Smooth muscle cell (in vitro differentiated cells): ENCODE measurements around the gene SMIM21. TPM values are rescaled to one million over a fixed set of nuclear protein-coding genes. Genes with fewer than 3 reads are reported as not detected.

Source experiments
- DNase-seq: peaks from one replicate; lab custom pipeline; 2025; ENCODE audit not compliant: unreplicated experiment; lab: John Stamatoyannopoulos, UW
- H2AFZ ChIP-seq: fragments of 200-600 bp; sonication (generic); 2 replicates; pipeline ENCODE4 v1.6.0; 2016; ENCODE audit warnings: antibody characterized with exemption, low read depth, mild to moderate bottlenecking
- H3F3A ChIP-seq: fragments of 200-600 bp; sonication (generic); 2 replicates; pipeline ENCODE4 v1.6.0; 2017; ENCODE audit warnings: antibody characterized with exemption, low read depth
- H3K27ac ChIP-seq: fragments of 200-600 bp; sonication (generic); 2 replicates; pipeline ENCODE4 v1.5.1; 2016; ENCODE audit warnings: low read depth, mild to moderate bottlenecking
- H3K27me3 ChIP-seq: fragments of 200-600 bp; sonication (generic); 2 replicates; pipeline ENCODE4 v1.6.1; 2016; ENCODE audit warnings: low read depth, mild to moderate bottlenecking
- H3K36me3 ChIP-seq: fragments of 200-600 bp; sonication (generic); 2 replicates; pipeline ENCODE4 v1.5.1; 2016; ENCODE audit warnings: low read depth
- H3K4me1 ChIP-seq: fragments of 200-600 bp; sonication (generic); 2 replicates; pipeline ENCODE4 v1.5.1; 2016; ENCODE audit warnings: low read depth
- H3K4me2 ChIP-seq: fragments of 200-600 bp; sonication (generic); 2 replicates; pipeline ENCODE4 v1.6.0; 2016; ENCODE audit warnings: mild to moderate bottlenecking
- H3K4me3 ChIP-seq: fragments of 200-600 bp; sonication (generic); 2 replicates; pipeline ENCODE4 v1.5.1; 2016; ENCODE audit warnings: mild to moderate bottlenecking
- H3K79me2 ChIP-seq: fragments of 200-600 bp; sonication (generic); 2 replicates; pipeline ENCODE4 v1.6.0; 2016; ENCODE audit warnings: low read depth, mild to moderate bottlenecking
- H3K9ac ChIP-seq: fragments of 200-600 bp; sonication (generic); 2 replicates; pipeline ENCODE4 v1.6.0; 2016; ENCODE audit warnings: low read depth
- H3K9me3 ChIP-seq: fragments of 200-600 bp; sonication (generic); replicated peaks from 2 replicates; pipeline ENCODE4 v1.5.1; 2016; ENCODE audit warnings: low read depth
- H4K20me1 ChIP-seq: fragments of 200-600 bp; sonication (generic); 2 replicates; pipeline ENCODE4 v1.6.0; 2016; ENCODE audit warnings: low read depth
- CTCF ChIP-seq: fragments of 200-600 bp; sonication (generic); IDR thresholded peaks from 2 replicates; pipeline ENCODE4 v1.5.1; 2017; ENCODE audit warnings: borderline replicate concordance, mild to moderate bottlenecking, antibody characterized with exemption; ENCODE audit not compliant: insufficient read depth, poor library complexity, severe bottlenecking
- WGBS: methylation state at CpG from one replicate; pipeline ENCODE4 v1.1.7; 2016; ENCODE audit warnings: low lambda C conversion rate; 5-methylcytosine and 5-hydroxymethylcytosine counted together
- polyA plus RNA-seq: library from polyadenylated mRNA; unstranded; fragments of >200 nt; fragmentation: Nextera tagmentation; extraction: Ambion mirVana; gene quantifications from 2 replicates; pipeline ENCODE4 v1.2.1, GENCODE V29; 2016
- total RNA-seq: library from RNA; depleted of rRNA; stranded (reverse); fragments of >200 nt; gene quantifications from 2 replicates; pipeline ENCODE4 v1.2.3, GENCODE V29; 2014

Gene SMIM21
- total and polyA plus RNA-seq, 2 experiments from 2014 or later = not detected

- H3F3A ChIP-seq = no peaks in the 10 kb centered on the region
- H3K9me3 ChIP-seq = no peaks in the 10 kb centered on the region
- no peak for DNase-seq
- no peaks in the 10 kb centered on the region for H4K20me1 ChIP-seq
- no peak overlapping the region for H2AFZ ChIP-seq
- no peak overlapping the region for H3K4me2 ChIP-seq
- H3K4me1 ChIP-seq = no peaks in the 10 kb centered on the region
- H3K27ac ChIP-seq = no peak overlapping the region
- H3K27me3 ChIP-seq = no peaks in the 10 kb centered on the region
- WGBS = 65% methylated on average over 12 of the region's 12 CpGs
- no peaks in the 10 kb centered on the region for H3K79me2 ChIP-seq
- H3K36me3 ChIP-seq = no peaks in the 10 kb centered on the region
- no peak overlapping the region for H3K9ac ChIP-seq
- no peak overlapping the region for H3K4me3 ChIP-seq
- no peak for TF ChIP-seq CTCF
Measured at GRCh38 chr18:75467281-75467795, 39.8 kb upstream of the SMIM21 start.

- TF ChIP-seq CTCF = no peak
- Histone ChIP-seq H3K9ac (no peak overlapping the region), H3K4me1 (no peaks in the 10 kb centered on the region), H3K4me2 (no peak overlapping the region), H3K27me3 (no peaks in the 10 kb centered on the region), H3F3A (no peaks in the 10 kb centered on the region), H3K79me2 (no peaks in the 10 kb centered on the region), H2AFZ (no peak overlapping the region), H3K4me3 (no peak overlapping the region), H3K27ac (no peak overlapping the region), H4K20me1 (no peaks in the 10 kb centered on the region), H3K9me3 (no peaks in the 10 kb centered on the region), H3K36me3 (no peaks in the 10 kb centered on the region)
- WGBS = 95% methylated on average over 13 of the region's 13 CpGs
- DNase-seq = no peak
Measured at GRCh38 chr18:75464356-75464755, 36.9 kb upstream of the SMIM21 start.

GRCh38 chr18:75462178-75462832 lies 34.8 kb upstream of the SMIM21 start:
- Histone ChIP-seq H3K27me3 (no peaks in the 10 kb centered on the region), H2AFZ (no peak overlapping the region), H3K79me2 (peaks cover 4% of the 10 kb centered on the region), H3K4me2 (no peak overlapping the region), H3K4me3 (no peak overlapping the region), H3K4me1 (no peaks in the 10 kb centered on the region), H3K36me3 (peaks cover 7% of the 10 kb centered on the region), H3K9me3 (no peaks in the 10 kb centered on the region), H4K20me1 (no peaks in the 10 kb centered on the region), H3F3A (no peaks in the 10 kb centered on the region), H3K27ac (no peak overlapping the region), H3K9ac (no peak overlapping the region)
- DNase-seq = no peak
- 69% methylated on average over 10 of the region's 10 CpGs for WGBS
- TF ChIP-seq CTCF = no peak

- no peak for TF ChIP-seq CTCF
- DNase-seq = no peak
- Histone ChIP-seq H3K36me3 (peaks cover 7% of the 10 kb centered on the region), H3K4me1 (no peaks in the 10 kb centered on the region), H2AFZ (peak overlapping the region; percentile 98), H3K27me3 (no peaks in the 10 kb centered on the region), H3F3A (peaks cover 7% of the 10 kb centered on the region), H3K9me3 (no peaks in the 10 kb centered on the region), H4K20me1 (no peaks in the 10 kb centered on the region), H3K9ac (peak overlapping the region; percentile 61), H3K4me2 (peak overlapping the region; percentile 97), H3K79me2 (peaks cover 4% of the 10 kb centered on the region), H3K4me3 (peak overlapping the region; percentile 59), H3K27ac (peak overlapping the region; percentile 75)
- 6% methylated on average over 19 of the region's 19 CpGs for WGBS
Measured at GRCh38 chr18:75456199-75456631, 28.7 kb upstream of the SMIM21 start.
